Left ventricle myocardium inferior (tissue), 1 donor: Measurements from ENCODE around the gene EHMT1. TPM values are rescaled to one million over a fixed set of nuclear protein-coding genes. Genes with fewer than 3 reads are reported as not detected.
A peak's percentile ranks its signal among the peaks of the same experiment; 100 is the strongest.

Experiments used
- DNase-seq: peaks from one replicate; pipeline ENCODE4 v3.0.0-alpha.2; 2020
- H3K27ac ChIP-seq: fragments of 200-600 bp; replicated peaks from 2 replicates; pipeline ENCODE4 v1.8.0; 2021
- H3K27me3 ChIP-seq: fragments of 200-600 bp; 2 replicates; pipeline ENCODE4 v1.8.0; 2021; ENCODE audit warnings: low read depth
- H3K36me3 ChIP-seq: fragments of 200-600 bp; 2 replicates; pipeline ENCODE4 v1.8.0; 2021
- H3K4me1 ChIP-seq: fragments of 200-600 bp; 2 replicates; pipeline ENCODE4 v1.8.0; 2021
- H3K4me3 ChIP-seq: fragments of 200-600 bp; 2 replicates; pipeline ENCODE4 v1.8.0; 2021; ENCODE audit warnings: mild to moderate bottlenecking, moderate library complexity
- H3K9me3 ChIP-seq: fragments of 200-600 bp; replicated peaks from 2 replicates; pipeline ENCODE4 v1.8.0; 2021
- CTCF ChIP-seq: fragments of 200-600 bp; IDR thresholded peaks from 2 replicates; pipeline ENCODE4 v1.8.0; 2021; ENCODE audit warnings: antibody characterized with exemption, mild to moderate bottlenecking, borderline replicate concordance
- intact Hi-C: fragments of 100-400 bp; cut with micrococcal nuclease; formaldehyde crosslinking; loops from one replicate; pipeline ENCODE4 v1.11.0; 2022
- total RNA-seq: library from RNA; stranded (reverse); fragmentation: NEBNext Ultra II Directional; extraction: Animal tissue kit (Norgen Biotek cat#: 25700); gene quantifications from one replicate; pipeline ENCODE4 v1.2.1, GENCODE V29; 2021
- donor health status: DM: no; HTN: yes; CAD: no; lungs with severe emphysema.

EHMT1 gene
- total RNA-seq, 1 donor from 2014 or later, result 31.3 TPM

GRCh38 chr9:137671721-137672120, 52.9 kb downstream of the EHMT1 start:
- no peak for TF ChIP-seq CTCF
- peaks cover 69% of the 10 kb centered on the region for H3K4me1 ChIP-seq
- intact Hi-C loops, result no loop called here
- no peaks in the 10 kb centered on the region for H3K36me3 ChIP-seq
- no peak overlapping the region for H3K4me3 ChIP-seq
- H3K27me3 ChIP-seq, result no peaks in the 10 kb centered on the region
- H3K27ac ChIP-seq, result no peak overlapping the region
- no peak for DNase-seq
- no peaks in the 10 kb centered on the region for H3K9me3 ChIP-seq

GRCh38 chr9:137672907-137673791, 54.3 kb downstream of the EHMT1 start:
- Histone ChIP-seq H3K27me3 (no peaks in the 10 kb centered on the region), H3K36me3 (no peaks in the 10 kb centered on the region), H3K9me3 (no peaks in the 10 kb centered on the region), H3K4me1 (peaks cover 63% of the 10 kb centered on the region), H3K27ac (peak overlapping the region; percentile 70), H3K4me3 (no peak overlapping the region)
- TF ChIP-seq CTCF, result peak; percentile 90
- DNase-seq, result peak; percentile 54
- intact Hi-C loops, result no loop called here

GRCh38 chr9:137673886-137674285, 55.1 kb downstream of the EHMT1 start:
- H3K4me3 ChIP-seq, result peak overlapping the region; percentile 17
- DNase-seq, result no peak
- H3K36me3 ChIP-seq, result no peaks in the 10 kb centered on the region
- peaks cover 66% of the 10 kb centered on the region for H3K4me1 ChIP-seq
- H3K27me3 ChIP-seq, result no peaks in the 10 kb centered on the region
- intact Hi-C loops, result no loop called here
- H3K9me3 ChIP-seq, result no peaks in the 10 kb centered on the region
- H3K27ac ChIP-seq, result peak overlapping the region; percentile 70
- TF ChIP-seq CTCF, result no peak

GRCh38 chr9:137674307-137674975, 55.6 kb downstream of the EHMT1 start:
- H3K27ac ChIP-seq, result peak overlapping the region; percentile 70
- TF ChIP-seq CTCF, result no peak
- DNase-seq, result no peak
- peak overlapping the region; percentile 17 for H3K4me3 ChIP-seq
- H3K9me3 ChIP-seq, result no peaks in the 10 kb centered on the region
- intact Hi-C loops, result no loop called here
- H3K4me1 ChIP-seq, result peaks cover 72% of the 10 kb centered on the region
- H3K27me3 ChIP-seq, result no peaks in the 10 kb centered on the region
- H3K36me3 ChIP-seq, result no peaks in the 10 kb centered on the region

GRCh38 chr9:137674976-137675320, 56.1 kb downstream of the EHMT1 start:
- no peaks in the 10 kb centered on the region for H3K9me3 ChIP-seq
- peak overlapping the region; percentile 70 for H3K27ac ChIP-seq
- H3K36me3 ChIP-seq, result no peaks in the 10 kb centered on the region
- intact Hi-C loops, result no loop called here
- DNase-seq, result no peak
- TF ChIP-seq CTCF, result no peak
- H3K4me3 ChIP-seq, result peak overlapping the region; percentile 17
- H3K4me1 ChIP-seq, result peaks cover 76% of the 10 kb centered on the region
- no peaks in the 10 kb centered on the region for H3K27me3 ChIP-seq
